Hypothalamus (tissue), 51 donors: ENCODE results near the gene SAMD4A.
A peak's percentile ranks its signal among the peaks of the same experiment; 100 is the strongest.
"Not testable (repeated sequence)": the region's sequence is repeated elsewhere in the genome, so short reads cannot be mapped to it uniquely, and the experiment has no call there.

Experiments
- DNase-seq, 51 donors: peaks; one replicate each; lab custom pipeline; 2025; lab: John Stamatoyannopoulos, UW

Gene SAMD4A

DNA sequence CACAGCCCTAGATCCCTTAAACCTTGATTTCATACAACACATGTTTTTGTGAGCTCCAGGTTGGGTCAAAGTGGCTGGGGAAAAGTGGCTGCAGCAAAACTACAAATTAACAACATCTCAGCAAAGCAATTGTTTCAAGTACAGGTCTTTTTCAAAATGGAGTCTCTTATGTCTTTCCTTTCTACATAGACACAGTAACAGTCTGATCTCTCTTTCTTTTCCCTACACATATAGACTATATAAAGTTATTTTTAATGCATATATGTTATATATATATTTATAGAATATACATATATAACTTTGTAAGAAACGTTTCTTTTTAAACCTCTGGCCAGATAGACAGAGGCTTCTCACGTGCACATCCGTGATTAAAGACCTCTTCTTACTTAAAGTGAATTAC, 186.5 kb downstream of the SAMD4A start:
- DNase-seq: not testable (repeated sequence)

DNA sequence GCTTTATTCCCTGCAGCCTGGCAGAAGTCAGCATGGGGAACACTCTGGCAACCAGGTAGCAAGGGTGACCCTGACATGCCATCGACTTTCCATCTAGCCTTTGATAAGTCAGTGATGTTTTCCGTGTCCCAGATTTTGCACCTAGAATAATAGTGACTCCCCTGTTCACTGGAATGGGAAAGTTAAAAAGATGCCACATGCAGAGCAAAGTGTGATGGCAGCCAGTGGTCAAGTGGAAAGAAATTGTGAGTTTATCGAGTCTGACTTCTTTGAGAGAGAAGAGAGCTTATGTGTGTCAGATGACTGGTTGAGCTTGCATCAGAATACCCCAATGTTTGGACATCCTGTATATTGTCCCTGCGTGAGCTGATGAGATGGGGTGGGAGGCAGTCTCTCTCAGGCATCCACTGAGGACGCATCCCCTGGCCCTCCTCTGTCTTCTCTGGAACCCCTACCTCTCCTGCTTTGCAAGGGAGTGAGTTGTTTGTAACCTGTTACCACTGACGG, 187.2 kb downstream of the SAMD4A start:
- no peak for DNase-seq

DNA sequence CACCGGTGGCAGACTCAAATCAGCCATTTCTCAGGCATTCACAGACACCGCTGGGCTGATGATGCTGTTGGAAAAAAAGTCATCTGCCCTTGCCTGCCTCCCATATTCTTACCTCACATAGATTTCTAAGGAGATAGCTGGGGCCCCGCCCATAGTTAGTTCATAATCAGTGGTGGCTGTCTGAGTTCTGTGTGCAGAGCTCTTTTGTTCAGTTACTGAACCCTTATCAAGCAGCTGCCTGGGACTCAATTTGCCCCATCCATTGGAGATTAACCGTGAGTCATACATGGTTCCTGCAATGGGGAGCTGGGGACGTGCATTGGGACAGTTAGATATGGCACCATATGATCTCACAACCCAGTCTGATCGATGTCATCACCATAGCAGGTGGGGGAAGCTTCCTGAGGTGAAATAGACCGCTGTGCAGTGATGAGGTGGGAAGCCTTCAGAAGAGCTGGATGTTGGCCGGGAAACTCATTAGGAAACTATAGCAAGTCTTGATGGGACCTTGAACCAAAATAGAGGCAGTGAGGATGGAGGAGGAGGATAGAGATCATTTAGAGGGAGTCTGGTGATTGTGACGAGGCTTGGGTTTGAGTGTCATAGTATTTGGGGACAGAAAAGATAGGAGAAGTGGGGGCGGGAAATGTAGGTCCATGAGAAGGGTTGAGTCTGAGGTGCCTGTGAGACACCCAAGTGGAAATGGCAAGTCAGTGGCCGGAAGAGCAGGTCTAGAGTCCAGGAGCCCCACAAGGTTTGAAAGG, 187.9 kb downstream of the SAMD4A start:
- no peak for DNase-seq

DNA sequence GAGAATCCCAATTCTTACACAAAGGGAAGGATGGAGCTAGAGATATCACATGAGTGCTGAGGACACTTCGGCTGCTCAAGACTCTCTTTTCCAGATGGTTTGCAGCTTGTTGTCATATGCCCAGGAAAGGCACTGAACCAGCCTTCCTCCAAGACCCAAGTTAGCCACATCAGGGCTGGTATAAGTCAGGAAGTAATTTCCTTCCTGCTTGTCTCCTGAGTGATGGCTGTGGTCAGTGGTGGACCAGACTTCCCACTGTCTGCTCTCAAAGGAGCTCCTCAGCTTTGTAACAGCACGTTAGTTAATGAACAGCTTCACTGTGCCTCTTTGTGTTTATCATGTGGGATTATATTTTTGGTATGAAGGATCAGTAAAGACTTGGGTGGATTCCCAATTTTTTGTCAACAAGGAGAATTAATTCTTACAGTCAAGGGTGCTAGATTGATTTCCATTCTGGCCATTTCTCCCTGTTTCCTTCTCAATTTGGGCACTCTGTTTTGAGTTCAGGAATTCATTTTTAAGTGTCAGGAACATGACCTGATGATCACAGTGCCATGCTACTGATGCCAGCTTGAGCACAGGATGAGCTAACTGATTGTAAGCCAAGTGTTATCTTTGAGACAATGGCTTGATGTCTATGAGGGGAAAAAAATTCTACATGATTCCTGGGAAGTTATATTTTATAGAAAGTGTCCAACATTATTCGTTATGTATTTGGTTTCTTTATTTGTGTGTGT, 189.9 kb downstream of the SAMD4A start:
- DNase-seq: no peak

DNA sequence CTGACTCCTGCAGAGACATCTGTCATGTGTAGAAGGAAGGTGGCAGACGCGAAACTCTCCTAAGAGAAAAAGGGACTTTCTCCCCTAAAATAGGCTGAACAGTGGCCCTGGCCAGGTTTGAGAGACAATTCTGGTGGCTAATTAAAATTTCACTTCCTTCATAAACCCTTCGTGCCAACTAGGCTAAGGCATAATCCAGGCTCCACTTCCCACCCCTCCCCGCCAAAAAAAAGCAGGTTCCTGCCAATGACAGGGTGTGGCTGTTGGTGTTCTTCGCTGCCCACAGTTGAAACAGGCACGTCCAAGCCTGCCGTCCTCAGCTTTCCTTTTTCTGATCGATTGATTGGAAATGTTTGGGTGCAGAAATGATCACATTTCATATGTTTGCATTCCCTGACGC, 191.1 kb downstream of the SAMD4A start:
- peak in 2 of 51 donors; percentile 5 to 12 for DNase-seq

DNA sequence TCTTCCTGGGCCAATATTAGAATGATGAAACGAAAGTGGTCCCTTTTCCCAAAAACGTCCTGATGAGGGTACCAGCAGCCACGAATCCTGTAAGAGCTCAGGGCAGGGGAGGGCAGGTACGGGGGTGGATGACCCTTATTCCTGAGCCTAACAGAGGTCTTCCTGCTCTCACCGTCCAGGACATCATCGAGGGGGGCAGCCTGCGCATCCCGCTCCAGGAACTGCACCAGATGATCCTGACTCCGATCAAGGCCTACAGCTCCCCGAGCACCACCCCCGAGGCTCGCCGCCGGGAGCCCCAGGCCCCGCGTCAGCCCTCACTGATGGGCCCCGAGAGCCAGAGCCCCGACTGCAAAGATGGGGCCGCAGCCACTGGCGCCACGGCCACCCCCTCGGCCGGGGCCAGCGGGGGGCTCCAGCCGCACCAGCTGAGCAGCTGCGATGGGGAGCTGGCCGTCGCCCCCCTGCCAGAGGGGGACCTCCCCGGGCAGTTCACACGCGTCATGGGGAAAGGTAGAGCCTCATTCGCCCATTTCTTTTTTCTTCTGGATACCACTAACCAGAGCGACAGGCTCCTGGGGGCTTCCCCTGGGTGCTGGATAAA, 193.2 kb downstream of the SAMD4A start:
- DNase-seq: no peak

DNA sequence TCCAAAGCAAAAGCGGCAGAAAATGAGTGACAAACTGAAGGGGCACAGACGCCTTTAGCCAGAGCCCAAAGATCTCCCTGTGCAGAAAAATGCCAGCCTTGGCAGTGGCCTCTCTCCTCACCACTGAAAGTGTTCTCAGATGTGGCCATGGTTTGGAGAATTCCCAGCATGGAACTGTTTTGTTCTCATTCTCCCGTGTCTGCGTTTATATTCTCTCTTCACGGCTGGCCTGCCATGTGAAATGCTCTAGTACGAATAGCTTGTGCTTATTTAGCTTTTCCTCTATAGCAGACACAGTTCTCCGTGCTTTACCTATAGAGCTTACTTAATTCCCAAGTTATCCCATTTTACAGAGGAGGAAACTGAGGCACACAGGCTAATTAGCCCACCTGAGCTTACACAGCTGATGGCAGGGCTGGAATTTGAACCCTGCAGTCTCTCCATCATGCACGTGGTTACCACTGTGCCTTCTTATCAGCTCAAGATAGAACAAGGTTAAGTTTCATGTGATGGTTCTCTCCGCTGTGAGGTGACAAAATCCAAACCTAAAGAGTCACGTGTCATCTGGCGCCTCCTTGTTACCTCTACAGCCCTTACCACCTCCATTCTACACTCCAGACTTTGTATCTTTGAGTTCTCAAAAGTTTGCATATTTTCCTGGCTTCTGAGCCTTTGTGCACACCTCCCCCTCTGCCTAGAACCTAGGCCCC, 194.1 kb downstream of the SAMD4A start:
- DNase-seq: peak in 3 of 51 donors; percentile 3 to 10 (median 7)

DNA sequence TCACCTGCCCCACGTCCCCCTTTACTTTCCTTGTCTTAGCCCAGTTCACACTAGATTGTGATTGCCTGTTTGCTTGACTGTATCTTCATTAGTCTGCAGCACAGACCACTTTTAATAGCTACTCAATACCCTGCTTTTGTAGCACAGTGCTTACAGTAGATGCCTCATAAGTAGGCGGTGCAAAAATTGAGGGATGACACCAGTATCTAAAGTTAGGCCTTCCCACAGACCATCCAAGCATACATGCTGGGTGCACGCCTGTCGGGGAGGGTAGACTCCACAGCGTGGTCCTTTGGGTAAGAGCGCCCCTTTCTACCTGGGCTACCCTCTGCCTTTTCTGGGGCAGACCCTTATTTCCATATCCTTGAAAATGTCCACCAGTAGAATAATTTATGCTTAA, 194.9 kb downstream of the SAMD4A start:
- DNase-seq: no peak

DNA sequence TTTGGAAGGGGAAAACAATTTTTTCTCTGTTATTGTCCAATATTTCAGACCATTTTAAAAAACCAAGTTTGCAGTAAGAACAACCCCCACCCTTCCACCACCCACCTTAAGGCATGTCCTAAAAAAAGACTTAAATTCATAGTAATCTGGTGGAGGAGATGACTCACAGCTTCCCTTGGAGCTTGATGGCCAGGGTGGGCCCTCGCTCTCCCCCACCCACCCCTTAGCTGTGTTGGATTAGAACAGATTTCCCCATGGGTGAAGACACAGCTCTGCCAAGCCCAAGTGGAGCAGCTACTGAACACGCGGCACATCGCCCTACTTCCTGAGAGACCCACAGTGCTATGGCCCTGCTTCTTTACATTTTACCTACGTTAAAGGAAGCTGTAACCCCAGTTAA, 195.4 kb downstream of the SAMD4A start:
- peak in 1 of 51 donors; percentile 14 for DNase-seq

DNA sequence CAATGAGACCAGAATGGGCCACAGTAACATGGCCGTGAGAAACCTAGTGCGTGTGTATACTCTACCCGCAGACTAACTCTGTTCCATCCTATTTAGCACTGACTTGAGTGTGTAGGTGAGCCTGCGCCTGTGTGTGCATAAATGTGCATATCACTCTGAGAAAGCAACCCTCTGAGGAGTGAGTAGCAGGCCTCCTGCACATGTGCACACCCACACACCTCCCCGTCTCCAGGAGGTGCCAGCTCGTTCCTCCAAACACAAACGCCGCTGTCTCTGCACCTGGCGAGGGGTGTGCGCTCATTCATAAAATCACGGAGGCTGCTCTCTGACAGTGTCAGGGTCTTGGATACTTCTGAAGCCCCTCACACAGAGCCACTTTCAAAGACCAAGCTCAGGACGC, 196.8 kb downstream of the SAMD4A start:
- DNase-seq: peak in 3 of 51 donors; percentile 23 to 35 (median 31)

DNA sequence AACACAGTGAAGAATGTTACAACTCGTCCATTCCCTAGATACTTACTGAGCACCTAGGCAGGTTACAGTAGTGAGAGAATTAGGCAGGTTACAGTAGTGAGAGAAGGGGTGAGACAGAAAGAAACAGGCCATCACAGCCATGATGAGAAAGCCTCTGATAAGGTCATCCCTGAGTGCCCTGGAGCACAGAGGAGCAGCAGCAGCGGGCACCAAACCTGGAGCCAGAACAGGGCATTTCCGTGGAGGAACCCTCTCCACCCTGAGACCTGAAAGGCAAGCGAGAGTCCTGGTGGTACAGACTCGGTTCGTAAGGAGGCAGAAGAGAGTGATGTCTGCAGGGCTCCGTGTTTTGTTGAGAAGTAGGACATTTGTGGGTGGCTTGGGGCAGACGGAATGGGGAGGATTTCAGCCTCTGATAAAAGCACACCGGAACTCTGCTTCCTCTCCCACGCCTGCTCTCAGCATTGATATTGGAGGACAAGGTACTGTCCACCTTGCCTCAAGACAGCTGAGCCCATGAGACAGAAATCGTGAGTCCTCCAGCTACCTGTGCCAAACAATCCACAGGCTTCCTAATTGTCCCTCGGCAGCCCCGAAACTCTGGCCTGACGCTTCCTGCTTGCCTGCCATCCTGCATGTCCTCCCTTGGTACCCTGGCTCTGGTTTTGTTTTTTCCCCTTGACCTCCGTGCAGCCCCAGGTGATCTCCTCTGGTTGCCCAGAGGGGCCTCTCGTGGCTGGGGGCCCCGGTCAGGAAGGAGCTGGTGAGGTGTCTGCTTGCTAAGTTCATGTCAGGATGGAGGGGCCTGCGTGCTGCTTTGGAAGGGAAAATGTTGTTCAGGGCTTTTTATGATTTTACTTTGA, 199.6 kb downstream of the SAMD4A start:
- no peak for DNase-seq

DNA sequence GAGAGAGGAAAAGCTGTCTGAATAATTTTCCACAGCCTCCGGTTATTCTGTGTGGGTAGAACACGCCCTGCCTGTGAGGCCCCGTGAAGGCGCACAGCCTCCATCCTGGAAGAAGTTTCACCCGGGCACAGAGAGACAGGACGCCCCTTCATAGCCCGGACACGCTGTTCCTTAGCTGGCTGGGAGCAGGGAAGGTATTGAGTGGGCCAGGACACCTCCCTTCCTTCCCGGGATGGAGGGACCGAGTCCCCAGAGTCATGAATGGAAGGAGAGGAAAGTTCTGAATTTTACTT, 200.2 kb downstream of the SAMD4A start:
- DNase-seq: no peak

DNA sequence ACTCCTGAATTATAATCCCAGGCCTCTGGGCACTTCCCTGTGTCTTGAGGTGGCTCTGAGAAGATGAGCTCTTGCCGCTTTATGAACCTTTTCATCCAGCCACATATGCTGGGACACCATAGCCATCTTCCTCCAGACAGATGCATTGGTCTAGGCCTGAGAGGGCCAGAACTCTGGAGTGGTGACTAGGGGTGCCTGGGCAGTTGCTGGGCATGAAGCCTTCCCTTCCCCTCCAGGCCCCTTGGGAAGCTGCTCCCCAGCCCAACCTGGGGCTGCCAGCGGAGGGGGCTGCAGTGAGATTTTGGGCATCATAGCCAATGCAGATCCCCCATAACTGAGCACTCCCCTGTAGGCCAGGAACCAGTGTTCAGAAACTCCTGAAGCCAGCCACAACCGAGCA, 200.5 kb downstream of the SAMD4A start:
- no peak for DNase-seq

DNA sequence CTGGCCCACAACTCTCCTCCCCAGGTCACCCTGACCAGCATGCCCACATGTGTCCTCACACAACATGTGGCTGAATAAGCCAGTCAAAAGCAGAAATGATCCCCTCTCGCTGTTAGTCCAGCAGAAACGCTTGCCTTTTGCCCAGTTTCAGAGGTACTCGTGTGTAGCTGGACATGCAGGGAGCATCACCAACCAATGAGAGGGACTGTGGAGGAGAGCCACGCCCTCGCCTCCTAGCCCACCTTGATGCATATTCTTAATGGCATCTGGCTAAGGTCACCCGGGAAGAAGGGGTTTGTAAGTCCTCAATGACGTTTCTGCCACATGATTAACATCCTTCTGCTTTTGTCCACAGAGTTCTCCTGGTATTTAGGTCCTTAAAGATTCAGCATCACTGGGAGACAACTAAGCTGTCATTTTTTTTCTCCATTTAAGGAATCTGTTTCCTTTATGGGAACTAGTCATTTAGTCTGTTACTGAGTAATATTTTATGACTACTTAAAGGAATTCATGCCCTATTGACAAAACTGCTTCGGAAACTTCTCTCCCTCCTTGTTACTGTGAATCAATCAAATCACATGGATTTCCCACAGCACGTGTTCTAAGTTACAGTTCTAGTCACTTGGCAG, 201.7 kb downstream of the SAMD4A start:
- DNase-seq: no peak

DNA sequence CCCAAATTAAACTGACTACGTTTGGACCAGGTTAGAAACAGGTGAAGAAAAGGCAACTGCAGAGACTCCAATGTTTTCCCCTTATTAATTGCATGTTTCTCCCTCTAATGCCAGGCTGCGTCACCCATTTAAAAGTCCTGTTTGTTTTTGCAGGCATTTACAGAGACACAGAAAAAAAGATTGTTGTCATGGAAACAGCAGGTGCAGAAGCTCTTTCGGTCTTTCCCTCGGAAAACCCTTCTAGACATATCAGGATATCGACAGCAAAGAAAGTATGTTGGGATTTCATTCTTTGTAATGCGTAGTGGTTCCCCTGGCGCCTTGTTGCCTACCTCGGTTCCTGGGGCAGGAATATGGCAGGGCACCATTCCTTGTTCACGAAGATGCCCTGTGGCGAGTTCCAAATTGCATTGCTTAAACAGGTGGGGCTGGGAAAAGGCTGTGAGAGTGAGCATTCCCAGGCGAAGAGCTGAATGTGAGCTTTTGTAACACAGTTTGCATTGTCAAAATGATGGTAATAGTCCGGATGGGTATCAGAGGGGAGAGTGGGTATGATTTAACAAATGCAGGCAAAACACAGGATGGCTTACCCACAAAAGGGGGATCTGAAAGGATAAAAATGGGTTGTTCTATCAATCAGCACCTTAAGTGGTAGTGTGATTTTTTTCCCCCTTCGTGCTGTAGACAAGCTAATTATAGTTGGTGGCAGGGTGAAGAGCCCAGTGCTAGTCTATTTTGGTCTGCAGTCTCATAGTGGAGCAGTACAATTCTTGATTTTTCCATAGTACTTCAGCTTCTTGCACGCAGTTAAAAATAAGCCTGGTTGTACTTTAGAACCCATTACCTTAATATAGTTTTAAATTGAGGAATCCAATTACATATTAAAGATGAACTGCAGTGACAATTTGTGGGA, 203.3 kb downstream of the SAMD4A start:
- DNase-seq: peak in 1 of 51 donors; percentile 26

DNA sequence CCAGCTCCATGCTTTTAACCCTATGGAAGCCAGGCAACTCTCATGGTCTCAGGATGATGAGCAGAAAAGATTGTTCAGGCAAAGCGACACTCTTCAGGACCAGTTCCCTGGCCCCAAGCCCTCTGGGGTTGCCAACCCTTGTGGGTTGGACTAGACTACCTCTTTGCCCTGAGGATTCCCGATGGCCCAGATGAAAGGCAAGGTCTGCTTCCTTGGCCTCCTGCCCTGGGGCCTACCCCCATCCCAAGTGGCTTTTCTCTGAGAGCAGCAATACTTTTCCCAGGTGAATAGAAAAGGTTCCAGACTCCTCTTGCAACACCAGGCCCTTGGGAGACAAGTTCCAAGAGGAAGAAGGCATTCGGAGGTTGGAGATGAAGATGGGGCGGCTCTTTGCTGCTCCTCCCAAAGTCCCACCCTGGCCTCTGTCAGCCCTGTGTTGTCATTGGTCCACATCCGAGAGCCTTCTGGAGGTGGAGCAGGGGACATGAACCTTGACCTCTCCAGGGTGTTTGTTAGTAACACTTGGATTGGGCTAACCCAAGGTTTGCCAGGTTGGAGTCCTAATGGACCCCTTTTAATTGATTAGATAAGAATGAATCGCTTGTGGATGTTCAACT, 204.6 kb downstream of the SAMD4A start:
- no peak for DNase-seq

DNA sequence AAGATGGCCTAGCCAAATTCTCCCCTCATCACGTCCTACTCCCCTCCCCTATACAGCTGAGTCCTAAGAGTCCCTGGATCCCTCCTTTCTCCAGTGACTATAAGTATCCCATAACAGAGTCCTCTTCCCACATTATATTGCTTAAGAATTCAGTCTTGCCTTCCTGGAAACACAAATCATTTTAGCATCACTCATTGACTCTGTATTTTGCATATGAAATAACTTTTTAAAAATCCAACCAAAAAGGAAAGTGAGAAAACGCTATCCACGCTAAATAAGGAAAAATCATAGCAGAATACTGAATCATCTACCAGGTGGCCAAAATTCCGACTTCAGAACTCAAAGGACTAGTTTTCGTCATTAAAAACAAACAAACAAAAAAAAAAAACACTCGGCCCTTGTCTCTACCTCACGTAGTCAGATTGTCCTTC, 205.5 kb downstream of the SAMD4A start:
- DNase-seq: no peak
